Measurements from ENCODE around the gene HRH1. TPM values are rescaled to one million over a fixed set of nuclear protein-coding genes. Genes with fewer than 3 reads are reported as not detected.
"Not testable (repeated sequence)": the region's sequence is repeated elsewhere in the genome, so short reads cannot be mapped to it uniquely, and the experiment has no call there.

Gene HRH1
- total RNA-seq, 1 donor from 2014 or later, result 0.90 TPM

- Mint-ChIP-seq H3K27ac (ENCODE audit: unreplicated experiment) (no peak overlapping the region), H3K27me3 (ENCODE audit: unreplicated experiment) (no peaks in the 10 kb centered on the region), H3K4me3 (ENCODE audit: unreplicated experiment) (no peak overlapping the region), H3K4me1 (ENCODE audit: unreplicated experiment) (peaks cover 14% of the 10 kb centered on the region), H3K36me3 (ENCODE audit: low read depth, unreplicated experiment) (peaks cover 3% of the 10 kb centered on the region), H3K9me3 (ENCODE audit: unreplicated experiment) (no peaks in the 10 kb centered on the region)
- no peak for DNase-seq (ENCODE audit: low spot score)
- no peak for TF ChIP-seq CTCF (IDR thresholded peaks at IDR 0.05; ENCODE audit: unreplicated experiment)
Measured at GRCh38 chr3:11250902-11251806, 96.9 kb downstream of the HRH1 start.

- no peak for DNase-seq (ENCODE audit: low spot score)
- H3K27me3 Mint-ChIP-seq (ENCODE audit: unreplicated experiment), result no peaks in the 10 kb centered on the region
- H3K27ac Mint-ChIP-seq (ENCODE audit: unreplicated experiment), result no peak overlapping the region
- peaks cover 3% of the 10 kb centered on the region for H3K36me3 Mint-ChIP-seq (ENCODE audit: low read depth, unreplicated experiment)
- H3K9me3 Mint-ChIP-seq (ENCODE audit: unreplicated experiment), result no peaks in the 10 kb centered on the region
- no peak for TF ChIP-seq CTCF (IDR thresholded peaks at IDR 0.05; ENCODE audit: unreplicated experiment)
- no peak overlapping the region for H3K4me3 Mint-ChIP-seq (ENCODE audit: unreplicated experiment)
- peaks cover 14% of the 10 kb centered on the region for H3K4me1 Mint-ChIP-seq (ENCODE audit: unreplicated experiment)
Measured at GRCh38 chr3:11251807-11252176, 97.5 kb downstream of the HRH1 start.

GRCh38 chr3:11254876-11255275 lies 100.6 kb downstream of the HRH1 start:
- no peaks in the 10 kb centered on the region for H3K9me3 Mint-ChIP-seq (ENCODE audit: unreplicated experiment)
- H3K27me3 Mint-ChIP-seq (ENCODE audit: unreplicated experiment), result no peaks in the 10 kb centered on the region
- peaks cover 3% of the 10 kb centered on the region for H3K36me3 Mint-ChIP-seq (ENCODE audit: low read depth, unreplicated experiment)
- no peak for TF ChIP-seq CTCF (IDR thresholded peaks at IDR 0.05; ENCODE audit: unreplicated experiment)
- H3K4me3 Mint-ChIP-seq (ENCODE audit: unreplicated experiment), result no peak overlapping the region
- peaks cover 16% of the 10 kb centered on the region for H3K4me1 Mint-ChIP-seq (ENCODE audit: unreplicated experiment)
- H3K27ac Mint-ChIP-seq (ENCODE audit: unreplicated experiment), result no peak overlapping the region
- no peak for DNase-seq (ENCODE audit: low spot score)

- not testable (repeated sequence) for DNase-seq (ENCODE audit: low spot score); H3K36me3 Mint-ChIP-seq (ENCODE audit: low read depth, unreplicated experiment); H3K27ac Mint-ChIP-seq (ENCODE audit: unreplicated experiment); H3K4me3 Mint-ChIP-seq (ENCODE audit: unreplicated experiment); H3K9me3 Mint-ChIP-seq (ENCODE audit: unreplicated experiment); H3K27me3 Mint-ChIP-seq (ENCODE audit: unreplicated experiment)
- H3K4me1 Mint-ChIP-seq (ENCODE audit: unreplicated experiment), result peaks cover 16% of the 10 kb centered on the region
Measured at GRCh38 chr3:11255537-11255936, 101.2 kb downstream of the HRH1 start.

GRCh38 chr3:11258958-11259357 lies 104.7 kb downstream of the HRH1 start:
- DNase-seq (ENCODE audit: low spot score), result no peak
- Mint-ChIP-seq H3K27ac (ENCODE audit: unreplicated experiment) (no peak overlapping the region), H3K4me3 (ENCODE audit: unreplicated experiment) (no peak overlapping the region), H3K9me3 (ENCODE audit: unreplicated experiment) (no peaks in the 10 kb centered on the region), H3K27me3 (ENCODE audit: unreplicated experiment) (no peaks in the 10 kb centered on the region), H3K4me1 (ENCODE audit: unreplicated experiment) (peaks cover 12% of the 10 kb centered on the region), H3K36me3 (ENCODE audit: low read depth, unreplicated experiment) (peaks cover 3% of the 10 kb centered on the region)
- peak; percentile 13 for TF ChIP-seq CTCF (IDR thresholded peaks at IDR 0.05; ENCODE audit: unreplicated experiment)

Data from endothelial cell (in vitro differentiated cells).